ENCODE data around the gene RINL.
A peak's percentile ranks its signal among the peaks of the same experiment; 100 is the strongest.

- TF ChIP-seq, protein P1, sequence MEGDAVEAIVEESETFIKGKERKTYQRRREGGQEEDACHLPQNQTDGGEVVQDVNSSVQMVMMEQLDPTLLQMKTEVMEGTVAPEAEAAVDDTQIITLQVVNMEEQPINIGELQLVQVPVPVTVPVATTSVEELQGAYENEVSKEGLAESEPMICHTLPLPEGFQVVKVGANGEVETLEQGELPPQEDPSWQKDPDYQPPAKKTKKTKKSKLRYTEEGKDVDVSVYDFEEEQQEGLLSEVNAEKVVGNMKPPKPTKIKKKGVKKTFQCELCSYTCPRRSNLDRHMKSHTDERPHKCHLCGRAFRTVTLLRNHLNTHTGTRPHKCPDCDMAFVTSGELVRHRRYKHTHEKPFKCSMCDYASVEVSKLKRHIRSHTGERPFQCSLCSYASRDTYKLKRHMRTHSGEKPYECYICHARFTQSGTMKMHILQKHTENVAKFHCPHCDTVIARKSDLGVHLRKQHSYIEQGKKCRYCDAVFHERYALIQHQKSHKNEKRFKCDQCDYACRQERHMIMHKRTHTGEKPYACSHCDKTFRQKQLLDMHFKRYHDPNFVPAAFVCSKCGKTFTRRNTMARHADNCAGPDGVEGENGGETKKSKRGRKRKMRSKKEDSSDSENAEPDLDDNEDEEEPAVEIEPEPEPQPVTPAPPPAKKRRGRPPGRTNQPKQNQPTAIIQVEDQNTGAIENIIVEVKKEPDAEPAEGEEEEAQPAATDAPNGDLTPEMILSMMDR (optimal IDR thresholded peaks at IDR 0.05 in 1 of 3, IDR thresholded peaks at IDR 0.05 in 1 of 3, conservative IDR thresholded peaks at IDR 0.05 in 1 of 3; ENCODE audit: extremely low read depth in 1 of 3, insufficient read depth in 2 of 3, low read length in 3 of 3), result peak; percentile 45 to 81 (median 79)
- no peak for TF ChIP-seq EZH2 (IDR thresholded peaks at IDR 0.05; ENCODE audit: low read length)
These were observed 39.7 kb downstream of the RINL start for GRCh38 chr19:38838208-38838985.
